ENCODE results near the gene CMSS1.

The CMSS1 gene

GRCh38 chr3:99817437-99818240, at the start of gene CMSS1:
Gene CMSS1, plus strand, starts transcription at chr3:99817862.
- peak; percentile 85 for DNase-seq

- no peak for DNase-seq
Observed at GRCh38 chr3:99768126-99768525, 49.5 kb upstream of the CMSS1 start.

- no peak for DNase-seq
Observed at GRCh38 chr3:99768808-99769501, 48.7 kb upstream of the CMSS1 start.

GRCh38 chr3:99772171-99772570, 45.5 kb upstream of the CMSS1 start:
- DNase-seq: no peak

- DNase-seq: no peak
Observed at GRCh38 chr3:99772671-99773070, 45.0 kb upstream of the CMSS1 start.

- DNase-seq: no peak
Observed at GRCh38 chr3:99774467-99774866, 43.2 kb upstream of the CMSS1 start.

GRCh38 chr3:99776516-99777209, 41.0 kb upstream of the CMSS1 start:
- no peak for DNase-seq

GRCh38 chr3:99777210-99777549, 40.5 kb upstream of the CMSS1 start:
- no peak for DNase-seq

GRCh38 chr3:99777708-99778107, 40.0 kb upstream of the CMSS1 start:
- DNase-seq: no peak

GRCh38 chr3:99780749-99781148, 36.9 kb upstream of the CMSS1 start:
- no peak for DNase-seq

- DNase-seq: no peak
Observed at GRCh38 chr3:99781761-99782160, 35.9 kb upstream of the CMSS1 start.

- no peak for DNase-seq
Observed at GRCh38 chr3:99783011-99783573, 34.6 kb upstream of the CMSS1 start.

- DNase-seq: peak; percentile 26
Observed at GRCh38 chr3:99789011-99789721, 28.5 kb upstream of the CMSS1 start.

GRCh38 chr3:99794485-99794884, 23.2 kb upstream of the CMSS1 start:
- no peak for DNase-seq

- DNase-seq: no peak
Observed at GRCh38 chr3:99795573-99795972, 22.1 kb upstream of the CMSS1 start.

GRCh38 chr3:99799422-99799821, 18.2 kb upstream of the CMSS1 start:
- no peak for DNase-seq

- no peak for DNase-seq
Observed at GRCh38 chr3:99803297-99803696, 14.4 kb upstream of the CMSS1 start.

GRCh38 chr3:99805160-99805559, 12.5 kb upstream of the CMSS1 start:
- no peak for DNase-seq

- peak; percentile 55 for DNase-seq
Observed at GRCh38 chr3:99808163-99808794, 9.4 kb upstream of the CMSS1 start.

- no peak for DNase-seq
Observed at GRCh38 chr3:99809565-99809964, 8.1 kb upstream of the CMSS1 start.

GRCh38 chr3:99810403-99810802, 7.3 kb upstream of the CMSS1 start:
- no peak for DNase-seq

- DNase-seq: peak; percentile 41
Observed at GRCh38 chr3:99817047-99817436, 620 bp upstream of the CMSS1 start.

Data from NCI-H146 (cell line).